ENCODE measurements around the gene OSBPL9.

DNA sequence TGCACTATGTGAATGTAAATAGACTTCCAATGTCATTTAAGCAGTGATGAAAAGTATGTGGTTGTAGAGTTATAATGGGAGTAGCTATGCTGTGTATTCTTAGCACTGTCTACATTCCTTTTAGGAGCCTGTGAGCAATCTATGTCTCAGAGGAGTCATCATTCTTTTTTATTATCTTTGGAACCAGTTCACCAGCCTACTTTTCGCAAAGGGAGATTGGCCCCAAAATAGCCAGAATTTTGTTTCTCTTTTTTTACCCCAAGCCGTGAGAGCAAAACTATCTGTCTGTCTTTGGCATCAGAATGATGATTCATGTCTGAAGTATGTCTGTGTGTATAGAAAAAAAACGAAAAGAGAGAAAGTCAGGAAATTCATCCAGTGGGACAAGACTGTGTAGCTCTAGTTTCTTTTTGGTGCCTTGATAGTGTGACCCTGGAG is 44.2 kb downstream of the OSBPL9 start:
- TF ChIP-seq RAD21 (IDR thresholded peaks at IDR 0.05; ENCODE audit: low read depth) = no peak
- TF ChIP-seq, protein P1, sequence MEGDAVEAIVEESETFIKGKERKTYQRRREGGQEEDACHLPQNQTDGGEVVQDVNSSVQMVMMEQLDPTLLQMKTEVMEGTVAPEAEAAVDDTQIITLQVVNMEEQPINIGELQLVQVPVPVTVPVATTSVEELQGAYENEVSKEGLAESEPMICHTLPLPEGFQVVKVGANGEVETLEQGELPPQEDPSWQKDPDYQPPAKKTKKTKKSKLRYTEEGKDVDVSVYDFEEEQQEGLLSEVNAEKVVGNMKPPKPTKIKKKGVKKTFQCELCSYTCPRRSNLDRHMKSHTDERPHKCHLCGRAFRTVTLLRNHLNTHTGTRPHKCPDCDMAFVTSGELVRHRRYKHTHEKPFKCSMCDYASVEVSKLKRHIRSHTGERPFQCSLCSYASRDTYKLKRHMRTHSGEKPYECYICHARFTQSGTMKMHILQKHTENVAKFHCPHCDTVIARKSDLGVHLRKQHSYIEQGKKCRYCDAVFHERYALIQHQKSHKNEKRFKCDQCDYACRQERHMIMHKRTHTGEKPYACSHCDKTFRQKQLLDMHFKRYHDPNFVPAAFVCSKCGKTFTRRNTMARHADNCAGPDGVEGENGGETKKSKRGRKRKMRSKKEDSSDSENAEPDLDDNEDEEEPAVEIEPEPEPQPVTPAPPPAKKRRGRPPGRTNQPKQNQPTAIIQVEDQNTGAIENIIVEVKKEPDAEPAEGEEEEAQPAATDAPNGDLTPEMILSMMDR (IDR thresholded peaks at IDR 0.05 in 2 of 3, conservative IDR thresholded peaks at IDR 0.05 in 1 of 3; ENCODE audit: borderline replicate concordance in 1 of 3, insufficient read depth in 1 of 3, low read depth in 2 of 3, low read length in 2 of 3) = no peak
- TF ChIP-seq POLR2AphosphoS5 (IDR thresholded peaks at IDR 0.05; ENCODE audit: low read depth, low read length) = no peak
- no peak for TF ChIP-seq EZH2 (IDR thresholded peaks at IDR 0.05)
- TF ChIP-seq SP1 (IDR thresholded peaks at IDR 0.05; ENCODE audit: low read depth) = no peak
